COLO668 (cell line): ENCODE measurements around the gene CRIP1.

ENCODE experiments used
- DNase-seq: peaks from one replicate; lab custom pipeline; 2025; ENCODE audit not compliant: unreplicated experiment; lab: John Stamatoyannopoulos, UW

CRIP1 gene

DNA sequence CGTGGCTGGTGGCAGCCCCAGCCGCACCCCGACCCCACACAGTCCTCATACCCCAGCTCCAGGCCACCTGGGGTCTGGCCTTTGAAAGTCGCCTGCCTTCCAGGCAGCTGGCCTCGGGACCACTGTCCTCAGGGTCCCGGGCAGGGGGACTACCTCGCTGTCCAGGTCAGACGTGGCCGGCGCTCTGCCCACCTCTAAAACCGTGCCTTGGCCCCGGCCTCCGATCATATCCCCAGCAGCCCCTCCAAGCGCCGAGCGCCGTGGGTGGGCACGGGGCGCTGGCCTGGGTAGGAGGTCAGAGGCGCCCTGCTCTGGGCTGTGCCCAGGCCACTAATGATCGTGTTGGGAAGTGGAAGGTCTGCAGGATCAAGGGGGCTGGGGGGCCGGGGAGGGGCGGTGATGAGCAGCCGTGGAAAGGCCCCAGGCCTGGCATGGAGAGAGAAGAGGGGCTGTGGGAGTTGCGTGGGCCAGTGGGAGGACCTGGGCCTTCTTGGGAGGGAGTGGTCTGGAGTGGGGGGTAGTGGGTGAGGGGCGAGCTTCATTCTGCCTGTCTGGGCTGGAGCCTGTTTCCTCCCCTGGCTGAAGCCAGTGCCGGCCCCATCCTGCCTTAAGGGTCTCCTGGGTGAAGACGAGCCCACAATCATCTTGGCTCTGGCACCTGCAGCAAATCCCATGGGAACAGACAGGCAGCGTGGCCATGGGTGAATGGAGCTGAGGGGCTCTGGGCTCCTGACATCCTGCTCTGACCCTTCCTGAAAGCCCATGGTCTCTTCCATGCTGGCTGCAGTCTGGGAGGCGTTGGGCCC is 44.6 kb downstream of the CRIP1 start:
- no peak for DNase-seq

DNA sequence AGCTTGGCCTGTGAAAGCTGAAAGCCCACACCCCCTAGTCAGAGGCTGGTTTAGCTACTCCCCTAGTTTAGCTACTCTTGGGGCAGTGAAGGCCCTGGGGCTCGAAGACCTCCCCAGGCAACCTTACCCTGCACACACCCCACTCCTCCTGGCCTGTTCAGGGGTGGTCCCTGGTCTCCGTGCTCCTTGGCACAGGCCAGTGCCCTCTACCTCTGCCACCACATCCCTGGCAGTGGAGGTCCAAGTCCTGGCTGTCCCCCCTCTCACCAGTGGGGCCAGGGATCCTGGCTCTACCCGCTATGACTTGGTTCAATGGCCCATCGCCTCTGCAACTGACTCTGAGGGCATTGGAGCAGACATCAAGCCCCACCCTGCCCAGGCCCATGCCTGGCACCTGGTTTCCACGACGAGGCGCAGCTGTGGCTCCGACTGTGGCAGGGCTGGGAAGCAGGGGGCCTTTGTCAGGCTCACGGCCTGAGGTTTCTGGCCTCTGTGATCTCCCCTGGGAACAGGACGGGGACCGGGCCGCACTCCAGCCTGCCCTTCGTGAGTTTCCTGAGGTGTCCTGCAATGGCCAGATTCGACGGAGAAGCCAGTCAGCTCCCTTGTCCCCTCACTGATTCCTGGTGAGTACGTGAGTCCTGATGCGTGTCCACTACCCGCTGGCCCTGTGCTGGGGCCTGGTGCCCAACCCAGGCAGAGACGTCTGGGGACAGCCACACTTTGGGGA is 45.4 kb downstream of the CRIP1 start:
- no peak for DNase-seq

DNA sequence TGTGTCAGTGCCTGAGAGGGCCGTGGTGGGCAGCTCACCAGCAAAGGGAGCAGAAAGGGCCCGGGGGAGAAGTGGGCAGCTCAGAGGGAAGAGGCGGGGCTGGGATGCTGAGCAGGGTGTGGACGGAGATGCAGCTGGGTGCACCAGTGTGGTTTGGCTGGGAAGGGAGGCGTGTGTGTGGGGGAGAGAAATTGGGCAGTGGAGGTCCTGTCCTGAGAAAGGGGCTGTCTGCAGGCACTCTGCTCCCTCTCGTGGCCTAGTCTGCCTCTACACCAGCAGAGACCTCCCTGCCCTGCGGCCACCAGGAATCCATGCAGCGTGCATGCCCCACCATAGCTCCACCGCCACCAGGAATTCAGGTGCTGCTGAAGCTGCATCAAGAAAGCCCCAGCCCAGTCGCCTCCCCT is 46.1 kb downstream of the CRIP1 start:
- no peak for DNase-seq

DNA sequence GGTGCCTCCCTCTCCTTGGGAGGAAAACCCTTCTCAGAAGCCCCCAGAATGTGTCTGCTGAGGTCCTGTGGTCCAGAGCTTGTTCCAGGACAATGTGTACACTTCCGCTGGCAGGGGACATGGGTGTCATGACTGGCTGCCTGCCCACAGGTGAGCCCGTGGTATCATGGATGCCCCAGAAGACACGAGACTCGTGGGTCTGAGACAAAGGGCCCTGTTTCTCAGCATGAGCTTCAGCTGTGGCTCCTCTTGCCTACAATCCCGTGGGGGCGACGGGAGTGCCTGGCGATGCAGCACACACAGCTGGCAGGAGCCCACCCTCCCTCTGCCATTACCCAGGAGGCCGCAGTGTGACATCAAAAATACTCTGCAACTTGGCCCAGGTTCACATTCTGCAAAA is 46.7 kb downstream of the CRIP1 start:
- DNase-seq: no peak

DNA sequence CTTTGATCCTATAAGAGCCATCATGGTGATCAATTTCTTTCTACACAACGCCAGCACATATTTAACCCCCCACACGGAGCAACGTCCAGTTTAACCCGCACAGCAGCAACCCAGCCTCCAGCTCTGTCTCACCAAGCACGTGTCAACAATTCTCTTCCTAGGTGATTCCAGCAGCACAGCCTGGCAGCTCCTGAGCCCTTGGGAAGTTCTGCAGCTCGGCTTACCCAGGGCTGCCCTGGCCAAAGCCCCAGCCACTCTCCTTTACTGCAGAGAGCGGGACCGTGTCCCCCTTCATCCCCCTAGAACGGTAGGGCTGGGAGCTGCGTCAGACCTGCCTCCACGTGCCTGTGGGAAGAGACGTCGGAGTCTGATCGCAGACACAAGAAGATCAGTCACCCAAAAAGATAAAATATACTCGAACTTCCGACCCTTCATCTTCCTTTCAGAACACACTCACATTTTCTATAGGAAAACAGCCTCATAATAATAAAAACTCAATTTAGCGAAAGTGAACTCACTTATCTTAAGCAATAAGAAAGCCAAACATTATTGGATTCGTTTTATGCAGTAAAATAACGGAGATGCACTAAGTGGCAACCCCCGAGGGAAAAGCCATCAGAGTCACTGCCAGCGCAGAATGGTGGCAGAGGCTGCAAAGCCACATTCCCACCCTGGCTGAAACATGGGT is 47.3 kb downstream of the CRIP1 start:
- no peak for DNase-seq

DNA sequence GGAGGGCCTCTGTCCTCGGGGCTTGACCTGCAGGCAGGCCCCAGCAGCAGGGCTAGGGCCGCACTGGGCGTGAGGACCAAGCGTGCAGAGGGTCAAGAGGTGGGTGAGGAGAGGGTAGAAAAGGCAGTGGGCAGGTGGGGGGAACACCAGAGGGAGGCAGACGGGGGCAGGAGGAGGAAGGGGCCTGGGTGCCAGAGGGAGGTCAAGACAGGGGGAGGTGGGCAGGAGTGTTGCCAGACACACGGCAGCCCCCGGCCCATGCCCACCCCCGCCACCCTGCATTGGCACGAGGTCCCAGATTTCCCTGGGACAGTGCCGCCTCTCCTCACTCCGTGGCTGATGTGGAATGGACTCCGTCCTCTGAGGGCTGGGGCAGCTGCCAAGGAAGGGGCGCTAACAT is 47.9 kb downstream of the CRIP1 start:
- no peak for DNase-seq

DNA sequence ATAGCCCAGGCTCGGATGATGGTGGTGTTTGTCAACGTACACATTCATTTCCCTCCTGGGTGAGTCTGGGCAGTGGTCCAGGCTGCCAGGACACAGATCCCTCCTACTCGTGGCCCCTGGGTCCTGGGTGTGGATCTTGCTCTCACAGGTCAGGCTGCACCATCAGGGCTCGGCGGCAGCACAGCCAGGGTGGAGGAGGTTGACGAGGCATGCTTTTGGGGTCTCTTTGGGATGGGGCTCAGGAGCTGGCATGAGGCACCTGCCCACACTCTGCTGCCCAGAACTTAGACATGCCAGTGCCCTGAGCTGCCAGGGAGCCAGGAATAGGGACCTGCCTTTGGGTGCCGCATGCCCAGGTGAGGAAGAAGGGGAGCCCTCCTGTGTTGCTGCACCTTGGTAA is 49.4 kb downstream of the CRIP1 start:
- DNase-seq: no peak

DNA sequence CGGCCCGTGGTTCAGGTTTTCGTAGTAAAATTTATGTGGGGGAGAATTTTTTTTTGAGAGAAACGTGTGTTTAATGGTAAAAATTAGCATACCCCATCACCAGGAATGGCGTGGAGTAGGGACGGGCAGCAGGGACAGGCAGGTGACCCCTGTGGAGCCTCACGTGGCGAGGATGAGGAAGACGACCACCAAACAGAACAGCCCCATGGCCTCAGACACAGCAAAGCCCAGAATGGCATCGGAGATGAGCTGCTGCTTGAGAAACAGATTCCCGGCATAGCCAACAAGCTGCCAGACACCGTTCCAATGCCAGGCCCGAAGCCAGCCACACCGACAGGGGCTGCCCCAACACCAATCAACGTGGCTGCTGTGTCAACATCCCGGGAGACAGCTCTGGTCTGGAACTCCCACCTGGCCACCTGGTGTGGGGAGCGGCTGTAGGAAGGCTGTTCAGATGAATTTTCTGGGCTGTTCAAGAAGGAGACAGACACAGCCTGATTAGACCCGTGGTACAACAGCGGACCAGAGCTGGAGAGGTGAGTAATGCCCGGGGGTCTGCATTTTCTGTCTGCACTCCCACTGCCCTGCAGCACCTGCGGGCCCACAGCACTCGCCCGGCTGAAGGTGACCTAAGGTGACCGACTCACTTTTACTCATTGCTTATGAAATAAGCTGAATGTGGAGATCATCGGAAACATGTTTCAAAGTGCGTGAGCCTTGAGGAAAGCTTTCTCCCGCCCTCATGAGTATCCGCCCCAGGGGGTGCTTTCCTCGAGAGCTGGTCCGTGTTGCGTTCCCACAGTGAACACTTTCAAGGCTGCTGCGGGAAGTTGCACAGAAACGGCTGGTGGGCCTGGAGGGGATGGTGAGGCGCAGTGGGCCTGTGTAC is 50.2 kb downstream of the CRIP1 start:
- peak; percentile 83 for DNase-seq

DNA sequence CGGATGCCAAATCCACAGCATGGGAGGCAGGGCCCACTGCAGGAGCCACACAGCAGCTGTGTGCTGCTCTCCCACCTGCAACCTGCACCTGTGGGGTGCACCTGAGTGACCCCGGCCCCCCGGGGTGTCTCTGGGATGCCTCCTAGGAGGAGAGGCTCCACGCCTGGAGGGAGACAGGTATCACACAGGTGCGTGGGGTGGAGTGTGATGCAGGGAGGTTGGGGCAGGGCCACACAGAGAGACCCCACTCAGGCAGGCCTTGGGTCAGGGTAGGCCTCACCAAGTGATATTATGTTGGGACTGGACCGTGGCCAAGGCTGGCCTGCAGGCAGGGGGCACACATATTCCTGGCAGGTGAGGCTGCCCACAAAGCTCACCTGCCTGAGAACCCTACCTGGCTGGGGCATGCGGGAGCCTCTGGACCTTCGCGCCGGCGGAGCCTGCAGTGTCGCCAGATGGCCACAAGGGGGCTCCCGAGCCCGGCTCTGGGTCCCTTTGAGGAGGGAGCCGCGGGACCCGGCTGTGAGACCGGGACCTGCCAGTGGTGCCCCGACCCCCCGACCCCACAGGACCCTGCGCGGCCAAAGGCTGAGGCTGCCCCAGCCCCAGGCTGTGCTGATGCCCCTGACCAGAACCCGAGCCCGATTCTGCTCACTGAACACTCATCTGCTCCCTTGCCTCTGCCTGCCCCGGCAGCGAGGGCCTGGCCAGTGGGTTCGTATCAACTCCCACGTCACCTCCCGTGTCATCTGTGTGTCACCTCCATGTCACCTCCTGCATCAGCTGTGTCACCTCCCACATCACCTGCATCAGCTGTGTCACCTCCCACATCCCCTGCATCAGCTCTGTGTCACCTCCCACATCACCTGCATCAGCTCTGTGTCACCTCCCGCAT is 51.1 kb downstream of the CRIP1 start:
- peak; percentile 74 for DNase-seq
